ENCODE results near the gene PALLD.
A peak's percentile ranks its signal among the peaks of the same experiment; 100 is the strongest.

The PALLD gene

GRCh38 chr4:168558599-168558998 is 61.7 kb downstream of the PALLD start:
- TF ChIP-seq JUND (IDR thresholded peaks at IDR 0.05; ENCODE audit: low read depth), result no peak

GRCh38 chr4:168560184-168561180 is 63.6 kb downstream of the PALLD start:
- DNase-seq (ENCODE audit: low read depth in 1 of 2, low spot score in 1 of 2), result peak; percentile 12 to 79
- in situ Hi-C loops (cut with HindIII; ENCODE audit: low pct_unique_long_range_greater_than_20kb, low sequenced_read_pairs), result no loop called here
- no peak for TF ChIP-seq JUND (IDR thresholded peaks at IDR 0.05; ENCODE audit: low read depth)

More at GRCh38 chr4:168558599-168558998, 61.7 kb downstream of the PALLD start:
- in situ Hi-C loops (cut with HindIII; ENCODE audit: low pct_unique_long_range_greater_than_20kb, low sequenced_read_pairs), result no loop called here
- no peak for DNase-seq (ENCODE audit: low read depth in 1 of 2, low spot score in 1 of 2)

- in situ Hi-C loops (cut with HindIII; ENCODE audit: low pct_unique_long_range_greater_than_20kb, low sequenced_read_pairs), result no loop called here
Measured at GRCh38 chr4:168562041-168562571, 65.3 kb downstream of the PALLD start.

GRCh38 chr4:168564023-168564422 is 67.2 kb downstream of the PALLD start:
- DNase-seq (ENCODE audit: low read depth in 1 of 2, low spot score in 1 of 2), result no peak
- in situ Hi-C loops (cut with HindIII; ENCODE audit: low pct_unique_long_range_greater_than_20kb, low sequenced_read_pairs), result no loop called here
- no peak for TF ChIP-seq JUND (IDR thresholded peaks at IDR 0.05; ENCODE audit: low read depth)

More at GRCh38 chr4:168562041-168562571, 65.3 kb downstream of the PALLD start:
- no peak for DNase-seq (ENCODE audit: low read depth in 1 of 2, low spot score in 1 of 2)
- TF ChIP-seq JUND (IDR thresholded peaks at IDR 0.05; ENCODE audit: low read depth), result no peak

- DNase-seq (ENCODE audit: low read depth in 1 of 2, low spot score in 1 of 2), result no peak
- TF ChIP-seq JUND (IDR thresholded peaks at IDR 0.05; ENCODE audit: low read depth), result no peak
- in situ Hi-C loops (cut with HindIII; ENCODE audit: low pct_unique_long_range_greater_than_20kb, low sequenced_read_pairs), result no loop called here
Measured at GRCh38 chr4:168565130-168565529, 68.3 kb downstream of the PALLD start.

GRCh38 chr4:168566726-168567125 is 69.9 kb downstream of the PALLD start:
- DNase-seq (ENCODE audit: low read depth in 1 of 2, low spot score in 1 of 2), result no peak
- in situ Hi-C loops (cut with HindIII; ENCODE audit: low pct_unique_long_range_greater_than_20kb, low sequenced_read_pairs), result no loop called here
- no peak for TF ChIP-seq JUND (IDR thresholded peaks at IDR 0.05; ENCODE audit: low read depth)

- TF ChIP-seq JUND (IDR thresholded peaks at IDR 0.05; ENCODE audit: low read depth), result no peak
- DNase-seq (ENCODE audit: low read depth in 1 of 2, low spot score in 1 of 2), result peak in 1 of 2 experiments; percentile 44
- in situ Hi-C loops (cut with HindIII; ENCODE audit: low pct_unique_long_range_greater_than_20kb, low sequenced_read_pairs), result no loop called here
Measured at GRCh38 chr4:168569066-168569930, 72.4 kb downstream of the PALLD start.

- peak in 1 of 2 experiments; percentile 22 for DNase-seq (ENCODE audit: low read depth in 1 of 2, low spot score in 1 of 2)
- in situ Hi-C loops (cut with HindIII; ENCODE audit: low pct_unique_long_range_greater_than_20kb, low sequenced_read_pairs), result no loop called here
- TF ChIP-seq JUND (IDR thresholded peaks at IDR 0.05; ENCODE audit: low read depth), result no peak
Measured at GRCh38 chr4:168569931-168570276, 73.1 kb downstream of the PALLD start.

- TF ChIP-seq JUND (IDR thresholded peaks at IDR 0.05; ENCODE audit: low read depth), result no peak
- no peak for DNase-seq (ENCODE audit: low read depth in 1 of 2, low spot score in 1 of 2)
- in situ Hi-C loops (cut with HindIII; ENCODE audit: low pct_unique_long_range_greater_than_20kb, low sequenced_read_pairs), result no loop called here
Measured at GRCh38 chr4:168570466-168570865, 73.6 kb downstream of the PALLD start.

- no peak for TF ChIP-seq JUND (IDR thresholded peaks at IDR 0.05; ENCODE audit: low read depth)
- no peak for DNase-seq (ENCODE audit: low read depth in 1 of 2, low spot score in 1 of 2)
- in situ Hi-C loops (cut with HindIII; ENCODE audit: low pct_unique_long_range_greater_than_20kb, low sequenced_read_pairs), result no loop called here
Measured at GRCh38 chr4:168572002-168572401, 75.2 kb downstream of the PALLD start.

- DNase-seq (ENCODE audit: low read depth in 1 of 2, low spot score in 1 of 2), result no peak
- in situ Hi-C loops (cut with HindIII; ENCODE audit: low pct_unique_long_range_greater_than_20kb, low sequenced_read_pairs), result no loop called here
- TF ChIP-seq JUND (IDR thresholded peaks at IDR 0.05; ENCODE audit: low read depth), result no peak
Measured at GRCh38 chr4:168573870-168574269, 77.0 kb downstream of the PALLD start.

- no peak for DNase-seq (ENCODE audit: low read depth in 1 of 2, low spot score in 1 of 2)
- in situ Hi-C loops (cut with HindIII; ENCODE audit: low pct_unique_long_range_greater_than_20kb, low sequenced_read_pairs), result no loop called here
- no peak for TF ChIP-seq JUND (IDR thresholded peaks at IDR 0.05; ENCODE audit: low read depth)
Measured at GRCh38 chr4:168574581-168575295, 77.9 kb downstream of the PALLD start.
